Transverse colon (tissue), 4 donors: ENCODE measurements around the gene ZNF407. TPM values are rescaled to one million over a fixed set of nuclear protein-coding genes. Genes with fewer than 3 reads are reported as not detected.

Experiments
- DNase-seq: peaks from one replicate; pipeline ENCODE4 v3.0.0-alpha.2; 2019
- H3K27ac ChIP-seq, 4 donors: fragments of 200-600 bp; sonication (generic); 2 replicates each; pipeline ENCODE4 v1.5.1; 2016 to 2018; ENCODE audit warnings: inconsistent platforms in 4 of 4
- H3K27me3 ChIP-seq: fragments of 200-600 bp; sonication (generic); 2 replicates; pipeline ENCODE4 v1.5.1; 2017; ENCODE audit warnings: inconsistent platforms
- H3K36me3 ChIP-seq, 4 donors: fragments of 200-600 bp; sonication (generic); 2 replicates each; pipeline ENCODE4 v1.5.1; 2017 to 2019; ENCODE audit warnings: inconsistent platforms in 4 of 4
- H3K4me1 ChIP-seq, 4 donors: fragments of 200-600 bp; sonication (generic); 2 replicates each; pipeline ENCODE4 v1.5.1; 2017 to 2020; ENCODE audit warnings: inconsistent platforms in 4 of 4
- H3K4me3 ChIP-seq, 4 donors: fragments of 200-600 bp; sonication (generic); 1 replicate in 1 of 4; 2 replicates in 3 of 4; pipeline versions ENCODE4 v1.5.1 to v1.6.1; 2017 to 2019; ENCODE audit warnings: inconsistent platforms in 4 of 4
- H3K9me3 ChIP-seq, 2 donors: fragments of 200-600 bp; sonication (generic); 2 replicates each; pipeline ENCODE4 v1.5.1; 2017 to 2019; ENCODE audit warnings: inconsistent platforms in 2 of 2
- EP300 ChIP-seq: sonication (generic); formaldehyde crosslinking; IDR thresholded peaks from one replicate; pipeline ENCODE4 v1.6.1; 2017; ENCODE audit warnings: antibody characterized with exemption, low read depth
- POLR2A ChIP-seq: fragments of 450-650 bp; IDR thresholded peaks from one replicate; pipeline ENCODE4 v1.6.1; 2016; ENCODE audit warnings: antibody characterized with exemption, mild to moderate bottlenecking, moderate library complexity
- POLR2AphosphoS5 ChIP-seq, 3 donors: sonication (generic); formaldehyde crosslinking; IDR thresholded peaks; one replicate each; pipeline ENCODE4 v1.6.1; 2016; ENCODE audit warnings: antibody characterized with exemption in 3 of 3
- WGBS, 2 donors: methylation state at CpG; one replicate each; pipeline ENCODE4 v1.1.5; 2018; ENCODE audit warnings: low coverage in 1 of 2; 5-methylcytosine and 5-hydroxymethylcytosine counted together
- in situ Hi-C, 4 donors: fragments of 200-750 bp; cut with MboI; loops; one replicate each; pipeline versions ENCODE4 v1.15.0 to v1.15.1; 2017; ENCODE audit warnings: low sequenced_read_pairs in 3 of 4, low pct_ligation_motif_present in 1 of 4, low pct_unique_long_range_greater_than_20kb in 1 of 4
- intact Hi-C: fragments of 100-400 bp; cut with DNase I; formaldehyde crosslinking; loops from one replicate; pipeline ENCODE4 v1.15.1; 2023; ENCODE audit warnings: low total_unique reads
- total RNA-seq, 4 donors: library from RNA; depleted of rRNA; stranded (reverse); fragments of >200 nt; gene quantifications; one replicate each; pipeline ENCODE4 v1.1.0, GENCODE V29; 2016
- TF ChIP-seq, protein P1 (sequence below), 5 experiments: fragments of 200-600 bp in 3 of 5; fragments of 450-650 bp in 2 of 5; sonication (generic) in 3 of 5; IDR thresholded peaks; 1 replicate in 2 of 5; 2 replicates in 3 of 5; pipeline ENCODE4 v1.5.1; 2016 to 2017; ENCODE audit warnings: antibody characterized with exemption in 5 of 5, inconsistent platforms in 3 of 5, mild to moderate bottlenecking in 2 of 5, moderate library complexity in 1 of 5

The ZNF407 gene
- total RNA-seq, 4 donors from 2014 or later = 13.5 to 24.1 (median 20.1) TPM

GRCh38 chr18:74731097-74731496, 133.4 kb downstream of the ZNF407 start:
- H3K4me1 ChIP-seq = peaks cover 0 to 7% (median 0%) of the 10 kb centered on the region in 4 donors
- in situ Hi-C loops (no loop called here), intact Hi-C loops (no loop called here)
- H3K9me3 ChIP-seq = no peaks in the 10 kb centered on the region
- H3K27me3 ChIP-seq = no peaks in the 10 kb centered on the region
- no peak for DNase-seq
- TF ChIP-seq POLR2AphosphoS5 (IDR thresholded peaks at IDR 0.05) (no peak), POLR2A (no peak), EP300 (no peak)
- TF ChIP-seq, protein P1, sequence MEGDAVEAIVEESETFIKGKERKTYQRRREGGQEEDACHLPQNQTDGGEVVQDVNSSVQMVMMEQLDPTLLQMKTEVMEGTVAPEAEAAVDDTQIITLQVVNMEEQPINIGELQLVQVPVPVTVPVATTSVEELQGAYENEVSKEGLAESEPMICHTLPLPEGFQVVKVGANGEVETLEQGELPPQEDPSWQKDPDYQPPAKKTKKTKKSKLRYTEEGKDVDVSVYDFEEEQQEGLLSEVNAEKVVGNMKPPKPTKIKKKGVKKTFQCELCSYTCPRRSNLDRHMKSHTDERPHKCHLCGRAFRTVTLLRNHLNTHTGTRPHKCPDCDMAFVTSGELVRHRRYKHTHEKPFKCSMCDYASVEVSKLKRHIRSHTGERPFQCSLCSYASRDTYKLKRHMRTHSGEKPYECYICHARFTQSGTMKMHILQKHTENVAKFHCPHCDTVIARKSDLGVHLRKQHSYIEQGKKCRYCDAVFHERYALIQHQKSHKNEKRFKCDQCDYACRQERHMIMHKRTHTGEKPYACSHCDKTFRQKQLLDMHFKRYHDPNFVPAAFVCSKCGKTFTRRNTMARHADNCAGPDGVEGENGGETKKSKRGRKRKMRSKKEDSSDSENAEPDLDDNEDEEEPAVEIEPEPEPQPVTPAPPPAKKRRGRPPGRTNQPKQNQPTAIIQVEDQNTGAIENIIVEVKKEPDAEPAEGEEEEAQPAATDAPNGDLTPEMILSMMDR (IDR thresholded peaks at IDR 0.05) = no peak
- 95 to 96% methylated on average over 5 of the region's 5 CpGs for WGBS, 2 donors
- no peaks in the 10 kb centered on the region for H3K36me3 ChIP-seq
- H3K4me3 ChIP-seq = no peak overlapping the region
- no peak overlapping the region for H3K27ac ChIP-seq

DNA sequence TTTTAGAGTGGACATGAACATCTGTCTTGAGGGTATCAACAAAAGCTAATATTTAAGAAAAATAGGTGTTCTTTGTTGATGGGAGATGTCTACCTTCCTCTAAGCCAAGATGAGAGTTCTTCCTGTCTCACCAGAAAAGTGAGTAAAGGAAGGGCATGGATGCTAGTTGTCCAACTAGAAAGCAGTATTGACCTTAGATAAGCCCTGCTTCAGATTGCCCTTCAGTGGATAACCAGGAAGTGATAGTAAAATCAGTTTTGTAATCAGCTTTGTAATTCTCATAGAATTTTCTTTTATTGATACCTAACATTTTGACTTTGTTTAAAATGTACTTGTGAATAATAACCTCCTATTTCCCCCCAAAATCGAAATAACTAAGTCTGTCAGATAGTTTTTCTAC, 134.7 kb downstream of the ZNF407 start:
- DNase-seq = no peak
- WGBS, 2 donors = 89 to 94% methylated on average over 1 of the region's 1 CpG
- Histone ChIP-seq H3K9me3 (no peaks in the 10 kb centered on the region), H3K4me1 (peaks cover 0 to 7% (median 0%) of the 10 kb centered on the region in 4 donors), H3K27me3 (no peaks in the 10 kb centered on the region), H3K36me3 (no peaks in the 10 kb centered on the region), H3K4me3 (no peak overlapping the region), H3K27ac (no peak overlapping the region)
- in situ Hi-C loops = no loop called here
- TF ChIP-seq, protein P1 (IDR thresholded peaks at IDR 0.05) = no peak
- TF ChIP-seq POLR2A (no peak), EP300 (no peak), POLR2AphosphoS5 (IDR thresholded peaks at IDR 0.05) (no peak)
- intact Hi-C loops = no loop called here

- no peak overlapping the region for H3K27ac ChIP-seq
Observed at GRCh38 chr18:74733598-74733997, 135.9 kb downstream of the ZNF407 start.

GRCh38 chr18:74734013-74734444, 136.4 kb downstream of the ZNF407 start:
- H3K4me1 ChIP-seq = peaks cover 0 to 7% (median 0%) of the 10 kb centered on the region in 4 donors
- no peak overlapping the region for H3K4me3 ChIP-seq
- no peak for DNase-seq
- no peak overlapping the region for H3K27ac ChIP-seq
- no peaks in the 10 kb centered on the region for H3K27me3 ChIP-seq
- intact Hi-C loops = no loop called here
- H3K9me3 ChIP-seq = no peaks in the 10 kb centered on the region
- in situ Hi-C loops = no loop called here
- TF ChIP-seq POLR2AphosphoS5 (IDR thresholded peaks at IDR 0.05) = no peak
- TF ChIP-seq, protein P1 (IDR thresholded peaks at IDR 0.05) = no peak
- no peak for TF ChIP-seq POLR2A
- no peak for TF ChIP-seq EP300
- WGBS, 2 donors = 84 to 92% methylated on average over 11 of the region's 11 CpGs
- no peaks in the 10 kb centered on the region for H3K36me3 ChIP-seq

More at GRCh38 chr18:74733598-74733997, 135.9 kb downstream of the ZNF407 start:
- intact Hi-C loops = no loop called here
- TF ChIP-seq EP300 (no peak), POLR2AphosphoS5 (IDR thresholded peaks at IDR 0.05) (no peak), POLR2A (no peak)
- TF ChIP-seq, protein P1 (IDR thresholded peaks at IDR 0.05) = no peak
- no peaks in the 10 kb centered on the region for H3K27me3 ChIP-seq
- H3K36me3 ChIP-seq = no peaks in the 10 kb centered on the region
- 76 to 80% methylated on average over 2 to 3 of the region's 3 CpGs for WGBS, 2 donors
- in situ Hi-C loops = no loop called here
- no peak overlapping the region for H3K4me3 ChIP-seq
- H3K4me1 ChIP-seq = peaks cover 0 to 7% (median 0%) of the 10 kb centered on the region in 4 donors
- H3K9me3 ChIP-seq = no peaks in the 10 kb centered on the region
- DNase-seq = no peak
